GM23338 (cell line): Measurements from ENCODE around the gene SEMA4D. TPM values are rescaled to one million over a fixed set of nuclear protein-coding genes. Genes with fewer than 3 reads are reported as not detected.

Experiments used
- ATAC-seq: fragments of 200-7000 bp; cut with Tn5 transposase; 3 replicates; pipeline ENCODE4 v1.9.1; 2020
- DNase-seq: peaks from one replicate; pipeline ENCODE4 v3.0.0-alpha.2; 2015; ENCODE audit warnings: low spot score
- H2AFZ ChIP-seq: fragments of 200-600 bp; sonication (generic); 2 replicates; pipeline ENCODE4 v1.8.0; 2016; ENCODE audit warnings: antibody characterized with exemption, mild to moderate bottlenecking, moderate library complexity
- H3F3A ChIP-seq: fragments of 200-600 bp; sonication (generic); replicated peaks from 2 replicates; pipeline ENCODE4 v1.8.0; 2017; ENCODE audit warnings: antibody characterized with exemption, mixed run types, low read depth
- H3K27ac ChIP-seq: fragments of 200-600 bp; sonication (generic); 2 replicates; pipeline ENCODE4 v1.6.1; 2016; ENCODE audit warnings: low read depth
- H3K27me3 ChIP-seq: fragments of 200-600 bp; sonication (generic); 2 replicates; pipeline ENCODE4 v1.8.0; 2016; ENCODE audit warnings: mild to moderate bottlenecking, mixed run types, moderate library complexity; ENCODE audit not compliant: insufficient read depth
- H3K36me3 ChIP-seq: fragments of 200-600 bp; sonication (generic); 2 replicates; pipeline ENCODE4 v1.8.0; 2016; ENCODE audit warnings: mild to moderate bottlenecking; ENCODE audit not compliant: insufficient read depth
- H3K4me1 ChIP-seq: fragments of 200-600 bp; sonication (generic); 2 replicates; pipeline ENCODE4 v1.8.0; 2016; ENCODE audit warnings: mild to moderate bottlenecking, moderate library complexity; ENCODE audit not compliant: insufficient read depth
- H3K4me2 ChIP-seq: fragments of 200-600 bp; sonication (generic); 2 replicates; pipeline ENCODE4 v1.7.1; 2017; ENCODE audit warnings: mixed run types
- H3K4me3 ChIP-seq: fragments of 200-600 bp; sonication (generic); 2 replicates; pipeline ENCODE4 v1.6.1; 2016; ENCODE audit warnings: mixed run types
- H3K79me2 ChIP-seq: fragments of 200-600 bp; sonication (generic); replicated peaks from 2 replicates; pipeline ENCODE4 v1.8.0; 2017; ENCODE audit warnings: mild to moderate bottlenecking; ENCODE audit not compliant: insufficient read depth
- H3K9me2 ChIP-seq: fragments of 200-600 bp; sonication (generic); 2 replicates; pipeline ENCODE4 v1.8.0; 2017; ENCODE audit not compliant: insufficient read depth
- H4K20me1 ChIP-seq: fragments of 200-600 bp; sonication (generic); replicated peaks from 2 replicates; pipeline ENCODE4 v1.8.0; 2017; ENCODE audit warnings: mild to moderate bottlenecking; ENCODE audit not compliant: insufficient read depth
- H3K27ac Mint-ChIP-seq: 2 replicates; pipeline ENCODE4 v1.8.0; 2020; ENCODE audit warnings: inconsistent platforms, mild to moderate bottlenecking, moderate library complexity, mixed read lengths
- H3K27me3 Mint-ChIP-seq: 3 replicates; pipeline ENCODE4 v1.8.0; 2022; ENCODE audit warnings: low read depth, mild to moderate bottlenecking, moderate library complexity, mixed read lengths, inconsistent platforms; ENCODE audit not compliant: insufficient read depth, poor library complexity
- H3K36me3 Mint-ChIP-seq: 3 replicates; pipeline ENCODE4 v1.8.0; 2021; ENCODE audit warnings: low read depth, mild to moderate bottlenecking, inconsistent platforms, moderate library complexity, mixed read lengths
- H3K4me1 Mint-ChIP-seq: 3 replicates; pipeline ENCODE4 v1.8.0; 2020; ENCODE audit warnings: mild to moderate bottlenecking, inconsistent platforms, mixed read lengths
- H3K4me3 Mint-ChIP-seq: 3 replicates; pipeline ENCODE4 v1.8.0; 2021; ENCODE audit warnings: moderate library complexity, mild to moderate bottlenecking, inconsistent platforms, mixed read lengths
- H3K9me3 Mint-ChIP-seq: 3 replicates; pipeline ENCODE4 v1.8.0; 2020; ENCODE audit warnings: moderate library complexity, mild to moderate bottlenecking, inconsistent platforms, mixed read lengths
- CTCF ChIP-seq, 2 experiments: fragments of 200-600 bp in 1 of 2; sonication (generic) in 1 of 2; conservative IDR thresholded peaks; 2 replicates each; pipeline versions ENCODE4 v1.5.1 to v1.6.1; 2016 to 2017; ENCODE audit warnings: antibody characterized with exemption in 2 of 2, low read depth in 2 of 2, mild to moderate bottlenecking in 2 of 2, moderate library complexity in 1 of 2
- ETS1 ChIP-seq: IDR thresholded peaks from 2 replicates; pipeline ENCODE4 v1.6.1; 2016; ENCODE audit warnings: antibody characterized with exemption
- JUNB ChIP-seq: IDR thresholded peaks from one replicate; pipeline ENCODE4 v1.6.1; 2016; ENCODE audit warnings: antibody characterized with exemption; ENCODE audit not compliant: unreplicated experiment
- REST ChIP-seq: IDR thresholded peaks from one replicate; pipeline ENCODE4 v1.6.1; 2018; ENCODE audit warnings: antibody characterized with exemption; ENCODE audit not compliant: unreplicated experiment
- STAT1 ChIP-seq: IDR thresholded peaks from one replicate; pipeline ENCODE4 v1.6.1; 2016; ENCODE audit warnings: antibody characterized with exemption; ENCODE audit not compliant: unreplicated experiment
- ZNF462 ChIP-seq: fragments of 250-450 bp; sonication (Bioruptor Pico); IDR thresholded peaks from 2 replicates; pipeline ENCODE4 v1.5.0; 2020; ENCODE audit warnings: mild to moderate bottlenecking, moderate library complexity
- polyA plus RNA-seq: library from polyadenylated mRNA; unstranded; fragments of >200 nt; fragmentation: Nextera tagmentation; extraction: Ambion mirVana; gene quantifications from 2 replicates; pipeline ENCODE4 v1.2.1, GENCODE V29; 2016
- total RNA-seq: library from RNA; depleted of rRNA; stranded (reverse); fragments of >200 nt; shearing (Covaris generic); gene quantifications from 2 replicates; pipeline ENCODE4 v1.2.3, GENCODE V29; 2014

The SEMA4D gene
- total and polyA plus RNA-seq, 2 experiments from 2014 or later = 19.3 to 63.0 TPM

GRCh38 chr9:89477384-89477783, 20.5 kb downstream of the SEMA4D start (continued):
- TF ChIP-seq CTCF (conservative IDR thresholded peaks at IDR 0.05; ENCODE audit: low read depth in 2 of 2) (no peak), JUNB (no peak), ETS1 (no peak), ZNF462 (CRISPR knock-in tag) (no peak)

- no peaks in the 10 kb centered on the region for H3K9me2 ChIP-seq
- Mint-ChIP-seq H3K27me3 (peaks cover 1% of the 10 kb centered on the region), H3K27ac (no peak overlapping the region; the same call in 1 of the 2 replicates), H3K4me1 (peaks cover 24% of the 10 kb centered on the region; the same call in 2 of the 3 replicates), H3K36me3 (peaks cover 27% of the 10 kb centered on the region), H3K9me3 (0 out of 3 replicates have a peak, but pooled peaks cover 6% of the 10 kb centered on the region), H3K4me3 (no peak overlapping the region)
- no peak overlapping the region for H3K4me2 ChIP-seq
- no peaks in the 10 kb centered on the region for H3F3A ChIP-seq
- no peak for DNase-seq
- no peak overlapping the region for H2AFZ ChIP-seq
- H3K79me2 ChIP-seq = peaks cover 79% of the 10 kb centered on the region
- ATAC-seq = no peak
- H3K27ac ChIP-seq = no peak overlapping the region
- no peaks in the 10 kb centered on the region; the same call in 1 of the 2 replicates for H4K20me1 ChIP-seq
- H3K4me1 ChIP-seq = peaks cover 9% of the 10 kb centered on the region; the same call in 1 of the 2 replicates
- H3K27me3 ChIP-seq = no peaks in the 10 kb centered on the region
- H3K4me3 ChIP-seq = no peak overlapping the region
- no peaks in the 10 kb centered on the region for H3K36me3 ChIP-seq
- TF ChIP-seq REST (no peak), ETS1 (no peak), CTCF (conservative IDR thresholded peaks at IDR 0.05; ENCODE audit: low read depth in 2 of 2) (no peak), STAT1 (no peak)
These were observed 21.4 kb downstream of the SEMA4D start for GRCh38 chr9:89476546-89476945.
